K562 (cell line): ENCODE data around the gene SIDT2. TPM values are rescaled to one million over a fixed set of nuclear protein-coding genes. Genes with fewer than 3 reads are reported as not detected.
A peak's percentile ranks its signal among the peaks of the same experiment; 100 is the strongest.

Experiments used
- ARID3A ChIP-seq: IDR thresholded peaks from 2 replicates; pipeline ENCODE4 v1.6.1; 2012; ENCODE audit warnings: low read depth, low read length, improper control_type of control experiment, borderline replicate concordance
- BHLHE40 ChIP-seq: IDR thresholded peaks from 2 replicates; pipeline ENCODE4 v1.6.1; 2011; ENCODE audit warnings: low read length, improper control_type of control experiment
- DIDO1 ChIP-seq: fragments of 450-650 bp; IDR thresholded peaks from 2 replicates; pipeline ENCODE4 v1.6.1; 2016; ENCODE audit warnings: low read depth, missing biosample characterization, missing genetic modification characterization
- EGR1 ChIP-seq: fragments of 450-650 bp; conservative IDR thresholded peaks from 2 replicates; pipeline ENCODE4 v1.6.1; 2017; ENCODE audit warnings: mild to moderate bottlenecking
- FOXP4 ChIP-seq: sonication (generic); formaldehyde crosslinking; IDR thresholded peaks from 2 replicates; pipeline ENCODE4 v1.8.0; 2022; ENCODE audit warnings: mild to moderate bottlenecking, missing genetic modification reagents, borderline replicate concordance
- HOXB6 ChIP-seq: fragments of 250-450 bp; sonication (Bioruptor Pico); IDR thresholded peaks from 2 replicates; pipeline ENCODE4 v1.5.1; 2022; ENCODE audit warnings: mild to moderate bottlenecking, borderline replicate concordance
- ILF3 ChIP-seq: fragments of 450-650 bp; IDR thresholded peaks from 2 replicates; pipeline ENCODE4 v1.6.1; 2018; ENCODE audit warnings: antibody characterized with exemption, mild to moderate bottlenecking, moderate library complexity, borderline replicate concordance
- MAFF ChIP-seq: IDR thresholded peaks from 2 replicates; pipeline ENCODE4 v1.6.1; 2012; ENCODE audit warnings: low read length, improper control_type of control experiment
- NEUROD1 ChIP-seq: fragments of 150-350 bp; IDR thresholded peaks from 2 replicates; pipeline ENCODE4 v1.6.1; 2014; ENCODE audit warnings: borderline replicate concordance, low read length, low read depth; ENCODE audit not compliant: partially characterized antibody
- POLR2B ChIP-seq: fragments of 450-650 bp; IDR thresholded peaks from 2 replicates; pipeline ENCODE4 v1.6.1; 2018; ENCODE audit warnings: low read depth; ENCODE audit not compliant: partially characterized antibody
- POLR2G ChIP-seq: fragments of 200-400 bp; formaldehyde crosslinking; IDR thresholded peaks from 2 replicates; pipeline ENCODE4 v1.6.1; 2017; ENCODE audit warnings: low read depth, mild to moderate bottlenecking, antibody characterized with exemption, low read length, moderate library complexity
- ZFP1 ChIP-seq: fragments of 450-650 bp; formaldehyde crosslinking; IDR thresholded peaks from 2 replicates; pipeline ENCODE4 v1.4.0; 2020; ENCODE audit warnings: mild to moderate bottlenecking, mixed read lengths
- ZNF165 ChIP-seq: fragments of 250-450 bp; sonication (Bioruptor Pico); IDR thresholded peaks from 2 replicates; pipeline ENCODE4 v1.4.0; 2020; ENCODE audit warnings: borderline replicate concordance
- ZNF311 ChIP-seq: fragments of 250-450 bp; sonication (Bioruptor Pico); IDR thresholded peaks from 2 replicates; pipeline ENCODE4 v1.4.0; 2020; ENCODE audit warnings: mild to moderate bottlenecking, moderate library complexity
- ZNF395 ChIP-seq: fragments of 200-800 bp; sonication (Bioruptor generic); IDR thresholded peaks from 2 replicates; pipeline ENCODE4 v1.6.1; 2017; ENCODE audit warnings: missing genetic modification characterization, missing compliant biosample characterization
- ZNF436 ChIP-seq: fragments of 250-450, 450-650 bp; sonication (Bioruptor Pico); formaldehyde crosslinking; IDR thresholded peaks from 2 replicates; pipeline ENCODE4 v1.7.0; 2020; ENCODE audit warnings: mild to moderate bottlenecking
- ZNF592 ChIP-seq: fragments of 450-650 bp; IDR thresholded peaks from 2 replicates; pipeline ENCODE4 v1.6.1; 2017; ENCODE audit warnings: antibody characterized with exemption, mild to moderate bottlenecking
- ZNF76 ChIP-seq: fragments of 250-450 bp; sonication (Bioruptor Pico); IDR thresholded peaks from 2 replicates; pipeline ENCODE4 v1.4.0; 2020; ENCODE audit warnings: mild to moderate bottlenecking, moderate library complexity, borderline replicate concordance
- polyA plus RNA-seq, 8 experiments: library from polyadenylated mRNA; depleted of rRNA in 4 of 8; stranded (reverse) in 5 of 8; unstranded in 3 of 8; fragments of >200 nt; fragmentation: Nextera tagmentation in 2 of 8; fragmentation: Illumina TruSeq in 1 of 8; extraction: Ambion mirVana in 2 of 8; extraction: Trizol in 1 of 8; gene quantifications; 2 replicates each; pipeline versions ENCODE4 v1.2.1 to v1.2.3, GENCODE V29; 2011 to 2014; ENCODE audit warnings: inconsistent platforms in 1 of 8, missing spikeins in 1 of 8
- total RNA-seq, 7 experiments: library from RNA; depleted of rRNA in 6 of 7; stranded (reverse); fragments of >200 nt in 6 of 7; fragmentation: Illumina TruSeq in 2 of 7; extraction: Trizol in 2 of 7; gene quantifications; 2 replicates each; pipeline versions ENCODE4 v1.2.1 to v1.2.3, GENCODE V29; 2011 to 2021; ENCODE audit warnings: low replicate concordance in 1 of 7

SIDT2 gene
- total and polyA plus RNA-seq, 9 of the 15 experiments (the other 6 are each of a cell fraction or from before 2014, with no cell fraction given): 2.4 to 20.2 (median 6.5) TPM

GRCh38 chr11:117144477-117145392 is 33.8 kb upstream of the SIDT2 start (continued):
- TF ChIP-seq ZNF436 (no peak), ZNF311 (CRISPR knock-in tag) (no peak), HOXB6 (CRISPR knock-in tag) (no peak), POLR2G (no peak), ZNF165 (CRISPR knock-in tag) (no peak), DIDO1 (no peak), ILF3 (no peak), NEUROD1 (no peak), ZNF395 (CRISPR knock-in tag) (0 out of 2 replicates have a peak, but pooled peaks have one; percentile 59), ZNF592 (no peak), MAFF (no peak), EGR1 (no peak), FOXP4 (CRISPR knock-in tag) (no peak), ZFP1 (CRISPR knock-in tag) (no peak), BHLHE40 (no peak), ZNF76 (no peak), ARID3A (no peak), POLR2B (no peak)
